Parathyroid adenoma (tissue), 2 donors: ENCODE results near the gene FBXW8.

Source experiments
- H2AFZ ChIP-seq: fragments of 300-600 bp; sonication (generic); one replicate; pipeline ENCODE4 v1.7.0; 2017; ENCODE audit warnings: antibody characterized with exemption, mild to moderate bottlenecking
- H3K27ac ChIP-seq: fragments of 300-600 bp; sonication (generic); one replicate; pipeline ENCODE4 v1.7.0; 2017
- H3K27me3 ChIP-seq: fragments of 300-600 bp; sonication (generic); one replicate; pipeline ENCODE4 v1.7.0; 2017; ENCODE audit warnings: low read length; ENCODE audit not compliant: control insufficient read depth, insufficient read depth
- H3K36me3 ChIP-seq: fragments of 300-600 bp; sonication (generic); one replicate; pipeline ENCODE4 v1.7.0; 2017; ENCODE audit warnings: low read length; ENCODE audit not compliant: control insufficient read depth, insufficient read depth
- H3K4me1 ChIP-seq: fragments of 300-600 bp; sonication (generic); one replicate; pipeline ENCODE4 v1.7.0; 2017; ENCODE audit warnings: control low read depth
- H3K4me2 ChIP-seq: fragments of 300-600 bp; sonication (generic); one replicate; pipeline ENCODE4 v1.7.0; 2017; ENCODE audit warnings: low read length
- H3K4me3 ChIP-seq: fragments of 300-600 bp; sonication (generic); one replicate; pipeline ENCODE4 v1.7.0; 2017; ENCODE audit warnings: low read depth, low read length
- H3K79me2 ChIP-seq: fragments of 300-600 bp; sonication (generic); one replicate; pipeline ENCODE4 v1.7.0; 2017; ENCODE audit warnings: control low read depth
- H3K9ac ChIP-seq: fragments of 300-600 bp; sonication (generic); one replicate; pipeline ENCODE4 v1.7.0; 2017; ENCODE audit warnings: mild to moderate bottlenecking
- H3K9me3 ChIP-seq: fragments of 300-600 bp; sonication (generic); one replicate; pipeline ENCODE4 v1.7.0; 2017; ENCODE audit warnings: low read length; ENCODE audit not compliant: control insufficient read depth
- TF ChIP-seq, protein P1 (sequence below): fragments of 300-600 bp; sonication (generic); IDR thresholded peaks from one replicate; pipeline ENCODE4 v1.7.0; 2017; ENCODE audit warnings: antibody characterized with exemption, mild to moderate bottlenecking
- donor health status: primary hyperparathyroidism.

The FBXW8 gene

GRCh38 chr12:117080661-117081144 is 170.0 kb downstream of the FBXW8 start:
- Histone ChIP-seq H3K4me2 (no peak overlapping the region), H3K9me3 (no peaks in the 10 kb centered on the region), H3K79me2 (no peaks in the 10 kb centered on the region), H2AFZ (no peak overlapping the region), H3K27ac (no peak overlapping the region), H3K4me1 (no peaks in the 10 kb centered on the region), H3K9ac (no peak overlapping the region), H3K27me3 (no peaks in the 10 kb centered on the region), H3K4me3 (no peak overlapping the region), H3K36me3 (no peaks in the 10 kb centered on the region)
- TF ChIP-seq, protein P1, sequence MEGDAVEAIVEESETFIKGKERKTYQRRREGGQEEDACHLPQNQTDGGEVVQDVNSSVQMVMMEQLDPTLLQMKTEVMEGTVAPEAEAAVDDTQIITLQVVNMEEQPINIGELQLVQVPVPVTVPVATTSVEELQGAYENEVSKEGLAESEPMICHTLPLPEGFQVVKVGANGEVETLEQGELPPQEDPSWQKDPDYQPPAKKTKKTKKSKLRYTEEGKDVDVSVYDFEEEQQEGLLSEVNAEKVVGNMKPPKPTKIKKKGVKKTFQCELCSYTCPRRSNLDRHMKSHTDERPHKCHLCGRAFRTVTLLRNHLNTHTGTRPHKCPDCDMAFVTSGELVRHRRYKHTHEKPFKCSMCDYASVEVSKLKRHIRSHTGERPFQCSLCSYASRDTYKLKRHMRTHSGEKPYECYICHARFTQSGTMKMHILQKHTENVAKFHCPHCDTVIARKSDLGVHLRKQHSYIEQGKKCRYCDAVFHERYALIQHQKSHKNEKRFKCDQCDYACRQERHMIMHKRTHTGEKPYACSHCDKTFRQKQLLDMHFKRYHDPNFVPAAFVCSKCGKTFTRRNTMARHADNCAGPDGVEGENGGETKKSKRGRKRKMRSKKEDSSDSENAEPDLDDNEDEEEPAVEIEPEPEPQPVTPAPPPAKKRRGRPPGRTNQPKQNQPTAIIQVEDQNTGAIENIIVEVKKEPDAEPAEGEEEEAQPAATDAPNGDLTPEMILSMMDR: no peak
